Colonic mucosa (tissue), 4 donors: ENCODE results near the gene PPP1R13B. TPM values are rescaled to one million over a fixed set of nuclear protein-coding genes. Genes with fewer than 3 reads are reported as not detected.
"Not testable (repeated sequence)": the region's sequence is repeated elsewhere in the genome, so short reads cannot be mapped to it uniquely, and the experiment has no call there.

Experiments used
- DNase-seq: peaks from one replicate; pipeline ENCODE4 v3.0.0-alpha.2; 2020
- H3K27ac ChIP-seq: fragments of 200-600 bp; one replicate; pipeline ENCODE4 v1.8.0; 2021
- H3K27me3 ChIP-seq: fragments of 200-600 bp; one replicate; pipeline ENCODE4 v1.8.0; 2021
- H3K36me3 ChIP-seq: fragments of 200-600 bp; one replicate; pipeline ENCODE4 v1.8.0; 2021
- H3K4me1 ChIP-seq: fragments of 200-600 bp; one replicate; pipeline ENCODE4 v1.8.0; 2021; ENCODE audit warnings: mild to moderate bottlenecking
- H3K4me3 ChIP-seq: fragments of 200-600 bp; one replicate; pipeline ENCODE4 v1.8.0; 2021
- H3K9ac ChIP-seq, 2 donors: one replicate each; pipeline ENCODE4 v1.7.0; 2013; ENCODE audit warnings: control low read depth in 2 of 2, low read depth in 2 of 2, low read length in 2 of 2
- H3K9me3 ChIP-seq: fragments of 200-600 bp; one replicate; pipeline ENCODE4 v1.8.0; 2021
- intact Hi-C: fragments of 100-400 bp; cut with DNase I; formaldehyde crosslinking; loops from one replicate; pipeline ENCODE4 v1.14.1; 2022
- total RNA-seq, 2 donors: library from RNA; stranded (reverse); fragmentation: NEBNext Ultra II Directional in 1 of 2; extraction: Animal tissue kit (Norgen Biotek cat#: 25700) in 1 of 2; gene quantifications; one replicate each; pipeline ENCODE4 v1.2.1, GENCODE V29; 2021
- TF ChIP-seq, protein P1 (sequence below): fragments of 200-600 bp; IDR thresholded peaks from one replicate; pipeline ENCODE4 v1.8.0; 2022; ENCODE audit warnings: antibody characterized with exemption, mild to moderate bottlenecking
- donor health status: healthy.
- donor health status: DM: no; HTN: no; CAD: no.
- donor health status: DM: no; HTN: no; CAD: no.

Gene PPP1R13B
- total RNA-seq, 2 donors from 2014 or later, result 41.1 to 48.3 TPM

DNA sequence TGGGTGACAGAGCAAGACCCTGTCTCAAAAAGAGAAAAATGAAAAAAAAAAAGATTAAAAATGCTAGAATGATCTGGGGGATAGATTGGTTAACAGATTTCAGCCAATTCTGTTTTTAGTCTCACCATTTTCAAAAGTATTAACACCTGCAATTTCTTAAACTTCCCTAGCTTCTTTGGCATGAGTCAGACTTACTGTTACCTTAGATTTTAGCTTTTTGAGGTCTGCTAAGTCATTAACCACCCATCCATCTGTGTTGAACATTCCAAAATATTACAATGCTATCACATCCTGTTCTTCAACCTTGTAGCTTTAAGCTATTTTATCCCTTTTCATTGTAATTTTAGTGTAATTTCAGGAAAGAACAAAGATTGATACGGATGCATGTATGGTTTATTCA is 59.3 kb downstream of the PPP1R13B start:
- TF ChIP-seq, protein P1, sequence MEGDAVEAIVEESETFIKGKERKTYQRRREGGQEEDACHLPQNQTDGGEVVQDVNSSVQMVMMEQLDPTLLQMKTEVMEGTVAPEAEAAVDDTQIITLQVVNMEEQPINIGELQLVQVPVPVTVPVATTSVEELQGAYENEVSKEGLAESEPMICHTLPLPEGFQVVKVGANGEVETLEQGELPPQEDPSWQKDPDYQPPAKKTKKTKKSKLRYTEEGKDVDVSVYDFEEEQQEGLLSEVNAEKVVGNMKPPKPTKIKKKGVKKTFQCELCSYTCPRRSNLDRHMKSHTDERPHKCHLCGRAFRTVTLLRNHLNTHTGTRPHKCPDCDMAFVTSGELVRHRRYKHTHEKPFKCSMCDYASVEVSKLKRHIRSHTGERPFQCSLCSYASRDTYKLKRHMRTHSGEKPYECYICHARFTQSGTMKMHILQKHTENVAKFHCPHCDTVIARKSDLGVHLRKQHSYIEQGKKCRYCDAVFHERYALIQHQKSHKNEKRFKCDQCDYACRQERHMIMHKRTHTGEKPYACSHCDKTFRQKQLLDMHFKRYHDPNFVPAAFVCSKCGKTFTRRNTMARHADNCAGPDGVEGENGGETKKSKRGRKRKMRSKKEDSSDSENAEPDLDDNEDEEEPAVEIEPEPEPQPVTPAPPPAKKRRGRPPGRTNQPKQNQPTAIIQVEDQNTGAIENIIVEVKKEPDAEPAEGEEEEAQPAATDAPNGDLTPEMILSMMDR, result no peak
- intact Hi-C loops, result no loop called here
- Histone ChIP-seq H3K4me3 (no peak overlapping the region), H3K27me3 (no peaks in the 10 kb centered on the region), H3K27ac (no peak overlapping the region), H3K4me1 (no peaks in the 10 kb centered on the region), H3K36me3 (no peaks in the 10 kb centered on the region), H3K9ac (no peak overlapping the region), H3K9me3 (no peaks in the 10 kb centered on the region)
- DNase-seq, result no peak

GRCh38 chr14:103782376-103782775 is 65.0 kb downstream of the PPP1R13B start:
- Histone ChIP-seq H3K27me3 (no peaks in the 10 kb centered on the region), H3K9ac (no peak overlapping the region), H3K4me1 (no peaks in the 10 kb centered on the region), H3K9me3 (no peaks in the 10 kb centered on the region), H3K4me3 (no peak overlapping the region), H3K27ac (no peak overlapping the region), H3K36me3 (no peaks in the 10 kb centered on the region)
- intact Hi-C loops, result no loop called here
- TF ChIP-seq, protein P1, result no peak
- DNase-seq, result no peak

- H3K9me3 ChIP-seq, DNase-seq, H3K36me3 ChIP-seq, H3K4me3 ChIP-seq, H3K27me3 ChIP-seq, H3K27ac ChIP-seq, H3K4me1 ChIP-seq, intact Hi-C loops, H3K9ac ChIP-seq: not testable (repeated sequence)
Observed at GRCh38 chr14:103776319-103776718, 71.1 kb downstream of the PPP1R13B start.

- no peaks in the 10 kb centered on the region for H3K36me3 ChIP-seq
Observed at GRCh38 chr14:103775506-103775905, 71.9 kb downstream of the PPP1R13B start.

DNA sequence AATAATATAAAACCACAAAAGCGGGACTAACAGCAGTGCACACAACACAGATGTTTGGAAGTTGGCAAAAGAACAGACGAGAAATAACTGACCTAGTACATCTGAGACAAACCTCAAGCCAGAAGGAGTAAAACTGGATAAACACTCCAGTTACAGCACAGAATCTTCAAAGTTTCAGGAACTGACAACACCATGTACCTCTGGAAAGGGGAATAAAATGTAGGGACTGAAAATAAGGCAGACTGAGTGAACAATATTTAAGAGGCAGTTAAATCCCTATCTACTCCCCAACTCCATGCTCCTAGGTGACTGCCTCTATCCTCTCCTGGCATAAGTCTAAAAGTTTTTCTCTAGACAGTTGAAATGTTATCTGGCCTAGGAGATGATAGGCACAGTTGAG is 73.9 kb downstream of the PPP1R13B start:
- Histone ChIP-seq H3K9me3 (no peaks in the 10 kb centered on the region), H3K36me3 (no peaks in the 10 kb centered on the region)

More at GRCh38 chr14:103775506-103775905, 71.9 kb downstream of the PPP1R13B start:
- Histone ChIP-seq H3K9me3 (no peaks in the 10 kb centered on the region), H3K9ac (no peak overlapping the region), H3K4me1 (no peaks in the 10 kb centered on the region), H3K4me3 (no peak overlapping the region), H3K27ac (no peak overlapping the region), H3K27me3 (no peaks in the 10 kb centered on the region)
- intact Hi-C loops, result no loop called here
- no peak for DNase-seq
- TF ChIP-seq, protein P1, result no peak

DNA sequence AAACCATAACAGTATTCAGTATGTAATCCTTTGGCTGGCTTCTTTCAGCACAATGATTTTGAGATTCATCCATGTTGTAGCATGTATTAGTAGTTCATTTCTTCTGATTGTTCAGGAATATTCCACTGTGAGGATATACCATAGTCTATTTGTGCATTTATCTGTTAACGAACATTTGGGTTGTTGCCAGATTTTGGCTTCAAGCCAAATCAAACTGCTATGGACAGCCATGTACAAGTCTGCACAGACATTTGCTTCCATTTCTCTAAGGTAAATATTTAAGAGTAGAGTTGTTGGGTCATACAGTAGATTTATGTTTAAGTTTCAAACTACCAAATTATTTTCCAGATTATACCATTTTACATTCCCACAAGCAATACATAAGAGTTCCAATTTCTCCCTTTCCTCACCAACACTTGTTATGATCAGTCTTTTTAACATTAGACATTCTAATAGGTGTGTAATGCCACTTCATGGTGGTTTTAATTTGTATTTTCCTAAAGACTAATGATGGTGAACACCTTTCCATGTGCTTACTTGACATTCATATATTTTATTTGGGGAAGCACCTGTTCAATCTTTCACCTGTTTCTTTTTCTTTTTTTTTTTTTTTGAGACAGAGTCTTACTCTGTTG is 75.2 kb downstream of the PPP1R13B start:
- Histone ChIP-seq H3K4me1 (no peaks in the 10 kb centered on the region), H3K9ac (no peak overlapping the region), H3K27me3 (no peaks in the 10 kb centered on the region), H3K4me3 (no peak overlapping the region), H3K9me3 (no peaks in the 10 kb centered on the region), H3K36me3 (no peaks in the 10 kb centered on the region), H3K27ac (no peak overlapping the region)
- TF ChIP-seq, protein P1, result no peak
- DNase-seq, result no peak
- intact Hi-C loops, result no loop called here

More for the DNA sequence above, 73.9 kb downstream of the PPP1R13B start:
- Histone ChIP-seq H3K4me1 (no peaks in the 10 kb centered on the region), H3K4me3 (no peak overlapping the region), H3K27me3 (no peaks in the 10 kb centered on the region), H3K9ac (no peak overlapping the region), H3K27ac (no peak overlapping the region)
- TF ChIP-seq, protein P1, result no peak
- DNase-seq, result no peak
- intact Hi-C loops, result no loop called here
